Astrocyte of the cerebellum (primary cell): ENCODE measurements around the gene TEK.

Source experiments
- DNase-seq: peaks from one replicate; pipeline ENCODE4 v3.0.0-alpha.2; 2011; ENCODE audit warnings: low read depth
- H3K4me3 ChIP-seq: 2 replicates; pipeline ENCODE4 v1.5.1; 2011; ENCODE audit warnings: mild to moderate bottlenecking, low read depth, low read length, moderate library complexity
- in situ Hi-C: cut with HindIII; loops from 2 replicates; pipeline ENCODE4 v1.10.0; 2017; ENCODE audit warnings: low sequenced_read_pairs
- TF ChIP-seq, protein P1 (sequence below): IDR thresholded peaks from 2 replicates; pipeline ENCODE4 v1.5.1; 2012; ENCODE audit warnings: low read length, low read depth, moderate library complexity, mild to moderate bottlenecking; ENCODE audit errors: missing control alignments

The TEK gene

DNA sequence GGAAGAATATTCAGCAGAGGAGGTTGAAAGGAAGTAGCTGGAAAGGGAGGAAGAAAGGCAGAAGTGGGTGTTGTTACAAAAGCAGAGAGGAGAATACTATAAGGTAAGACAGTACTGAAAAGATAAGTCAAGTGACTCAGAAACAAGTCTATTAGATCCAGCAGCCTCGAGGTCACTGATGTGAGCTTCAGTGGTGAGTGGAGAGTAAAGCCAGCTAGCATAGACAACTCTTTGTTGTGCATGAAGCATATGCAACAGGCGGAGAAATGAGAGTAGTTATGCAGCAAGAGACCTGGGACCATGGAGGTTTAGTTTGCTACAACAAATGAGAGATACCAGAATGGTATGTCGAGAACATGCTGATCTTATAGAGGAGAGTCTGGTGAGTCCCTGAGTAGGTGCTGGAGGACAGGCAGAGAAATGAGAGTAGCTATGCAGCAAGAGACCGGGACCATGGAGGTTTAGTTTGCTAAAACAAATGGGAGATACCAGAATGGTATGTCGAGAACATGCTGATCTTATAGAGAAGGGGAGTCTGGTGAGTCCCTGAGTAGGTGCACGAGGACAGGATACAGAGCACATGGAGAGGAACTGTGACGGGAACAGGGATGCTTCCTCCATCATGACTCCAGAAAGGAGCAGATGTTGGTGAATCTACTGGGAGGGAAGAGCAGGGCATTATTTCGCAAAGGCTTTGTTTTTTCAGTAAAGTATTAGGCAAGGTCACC lies 151.9 kb downstream of the TEK start:
- in situ Hi-C loops, result loop anchor here (25.0 kb wide), 1 partner anchor 224 kb away; no protein-coding TSS in a partner anchor
- DNase-seq, result no peak
- TF ChIP-seq, protein P1, sequence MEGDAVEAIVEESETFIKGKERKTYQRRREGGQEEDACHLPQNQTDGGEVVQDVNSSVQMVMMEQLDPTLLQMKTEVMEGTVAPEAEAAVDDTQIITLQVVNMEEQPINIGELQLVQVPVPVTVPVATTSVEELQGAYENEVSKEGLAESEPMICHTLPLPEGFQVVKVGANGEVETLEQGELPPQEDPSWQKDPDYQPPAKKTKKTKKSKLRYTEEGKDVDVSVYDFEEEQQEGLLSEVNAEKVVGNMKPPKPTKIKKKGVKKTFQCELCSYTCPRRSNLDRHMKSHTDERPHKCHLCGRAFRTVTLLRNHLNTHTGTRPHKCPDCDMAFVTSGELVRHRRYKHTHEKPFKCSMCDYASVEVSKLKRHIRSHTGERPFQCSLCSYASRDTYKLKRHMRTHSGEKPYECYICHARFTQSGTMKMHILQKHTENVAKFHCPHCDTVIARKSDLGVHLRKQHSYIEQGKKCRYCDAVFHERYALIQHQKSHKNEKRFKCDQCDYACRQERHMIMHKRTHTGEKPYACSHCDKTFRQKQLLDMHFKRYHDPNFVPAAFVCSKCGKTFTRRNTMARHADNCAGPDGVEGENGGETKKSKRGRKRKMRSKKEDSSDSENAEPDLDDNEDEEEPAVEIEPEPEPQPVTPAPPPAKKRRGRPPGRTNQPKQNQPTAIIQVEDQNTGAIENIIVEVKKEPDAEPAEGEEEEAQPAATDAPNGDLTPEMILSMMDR, result no peak
- H3K4me3 ChIP-seq, result no peak overlapping the region

DNA sequence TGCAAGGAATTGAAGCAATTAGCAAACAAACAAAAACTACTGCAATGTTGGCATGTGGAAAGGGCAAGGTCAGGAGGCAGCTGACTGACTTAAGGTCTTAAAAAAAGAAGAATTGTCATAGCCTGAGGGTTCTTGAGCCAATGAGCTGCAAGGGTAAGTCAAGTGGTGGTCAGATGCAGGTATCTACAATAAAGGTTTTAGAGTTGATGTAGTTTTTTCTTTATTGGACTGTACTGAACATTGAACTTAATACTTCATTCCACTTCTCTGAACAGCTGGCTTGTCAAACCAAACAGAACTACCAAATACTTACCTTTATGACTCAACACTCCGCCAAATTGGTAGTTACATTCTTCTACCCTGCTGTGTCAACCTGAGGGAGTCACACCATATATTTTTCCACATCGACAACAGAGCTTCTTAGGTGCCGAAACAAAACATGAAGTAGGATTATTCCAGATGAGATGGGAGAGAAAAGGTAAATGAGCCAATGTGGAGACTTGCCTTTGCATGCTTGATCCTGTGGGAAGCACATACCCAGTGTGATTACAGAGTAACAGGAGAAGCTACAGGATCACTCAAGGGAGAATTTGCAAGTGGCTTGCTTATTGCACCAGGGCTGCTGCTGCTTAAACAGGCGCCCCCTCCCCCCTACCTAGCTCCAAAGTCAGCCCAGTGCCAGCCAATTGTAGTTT lies 152.6 kb downstream of the TEK start:
- DNase-seq, result no peak
- TF ChIP-seq, protein P1, result no peak
- in situ Hi-C loops, result loop anchor here (25.0 kb wide), 1 partner anchor 224 kb away; no protein-coding TSS in a partner anchor
- H3K4me3 ChIP-seq, result no peak overlapping the region

- DNase-seq, result no peak
- TF ChIP-seq, protein P1, result no peak
- in situ Hi-C loops, result loop anchor here (25.0 kb wide), 1 partner anchor 235 kb away; no protein-coding TSS in a partner anchor
- H3K4me3 ChIP-seq, result no peak overlapping the region
These were observed 163.1 kb downstream of the TEK start for GRCh38 chr9:27272103-27272502.

GRCh38 chr9:27273186-27273585 lies 164.2 kb downstream of the TEK start:
- TF ChIP-seq, protein P1, result no peak
- in situ Hi-C loops, result loop anchor here (25.0 kb wide), 1 partner anchor 236 kb away; no protein-coding TSS in a partner anchor
- no peak for DNase-seq
- H3K4me3 ChIP-seq, result no peak overlapping the region

GRCh38 chr9:27276193-27277030 lies 167.4 kb downstream of the TEK start:
- in situ Hi-C loops, result no loop called here
- TF ChIP-seq, protein P1, result peak; percentile 54
- H3K4me3 ChIP-seq, result no peak overlapping the region
- peak; percentile 54 for DNase-seq

DNA sequence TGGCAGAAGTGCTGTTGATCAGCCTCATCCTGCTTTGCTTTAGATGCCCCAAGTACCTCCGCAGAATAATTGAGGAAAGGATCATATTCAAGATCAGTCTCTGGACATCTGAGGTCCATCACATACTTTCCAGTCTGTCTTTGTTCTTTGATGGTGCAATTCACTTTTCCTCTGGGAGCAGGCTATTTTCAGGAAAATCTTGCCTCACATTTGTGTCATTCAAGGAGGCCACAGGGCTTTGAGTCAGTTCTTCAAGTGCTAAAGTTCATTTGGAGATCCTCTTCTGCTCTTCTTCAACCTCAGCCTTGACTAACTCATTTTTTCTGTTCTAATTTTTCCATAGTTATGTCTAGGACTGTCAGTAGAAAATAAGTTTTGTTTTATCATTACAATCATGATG lies 169.3 kb downstream of the TEK start:
- TF ChIP-seq, protein P1, result no peak
- in situ Hi-C loops, result no loop called here
- H3K4me3 ChIP-seq, result no peak overlapping the region
- DNase-seq, result no peak
